DMS153 treated with DMSO at 0.1 percent for 48 hours (cell line): ENCODE results near the gene LSM3.

Source experiments
- DNase-seq: peaks from one replicate; lab custom pipeline; 2025; ENCODE audit not compliant: unreplicated experiment; lab: John Stamatoyannopoulos, UW

The LSM3 gene

GRCh38 chr3:14178247-14179113 is at the start of gene LSM3, which contains the start of gene XPC:
Gene LSM3 (plus strand): TSS chr3:14178817. CDS start chr3:14178861, 44 bp downstream.
Gene XPC (minus strand): TSS chr3:14178601. CDS start chr3:14178568, 33 bp downstream.
- peak; percentile 73 for DNase-seq

- DNase-seq: no peak
These were observed 49.3 kb upstream of the LSM3 start for GRCh38 chr3:14129296-14129695.

- no peak for DNase-seq
These were observed 48.4 kb upstream of the LSM3 start for GRCh38 chr3:14130230-14130629.

- DNase-seq: no peak
These were observed 47.9 kb upstream of the LSM3 start for GRCh38 chr3:14130707-14131106.

- DNase-seq: no peak
These were observed 47.5 kb upstream of the LSM3 start for GRCh38 chr3:14131134-14131533.

- DNase-seq: no peak
These were observed 46.5 kb upstream of the LSM3 start for GRCh38 chr3:14132120-14132519.

GRCh38 chr3:14132689-14133088 is 45.9 kb upstream of the LSM3 start:
- no peak for DNase-seq

- DNase-seq: no peak
These were observed 45.3 kb upstream of the LSM3 start for GRCh38 chr3:14133188-14133800.

GRCh38 chr3:14133876-14134275 is 44.7 kb upstream of the LSM3 start:
- no peak for DNase-seq

GRCh38 chr3:14134291-14134690 is 44.3 kb upstream of the LSM3 start:
- DNase-seq: no peak

- DNase-seq: no peak
These were observed 43.0 kb upstream of the LSM3 start for GRCh38 chr3:14135581-14135980.

- DNase-seq: no peak
These were observed 41.6 kb upstream of the LSM3 start for GRCh38 chr3:14137004-14137403.

GRCh38 chr3:14137445-14137844 is 41.2 kb upstream of the LSM3 start:
- DNase-seq: no peak

- no peak for DNase-seq
These were observed 40.3 kb upstream of the LSM3 start for GRCh38 chr3:14138109-14138877.

GRCh38 chr3:14138878-14139655 is 39.5 kb upstream of the LSM3 start:
- no peak for DNase-seq

GRCh38 chr3:14139771-14140170 is 38.8 kb upstream of the LSM3 start:
- DNase-seq: no peak

- DNase-seq: no peak
These were observed 37.9 kb upstream of the LSM3 start for GRCh38 chr3:14140668-14141067.

- DNase-seq: no peak
These were observed 37.5 kb upstream of the LSM3 start for GRCh38 chr3:14141144-14141543.

GRCh38 chr3:14141602-14142341 is 36.8 kb upstream of the LSM3 start:
- no peak for DNase-seq

GRCh38 chr3:14142567-14143270 is 35.9 kb upstream of the LSM3 start:
- no peak for DNase-seq
